Measurements from ENCODE around the gene DOCK2. TPM values are rescaled to one million over a fixed set of nuclear protein-coding genes. Genes with fewer than 3 reads are reported as not detected.

The DOCK2 gene
- polyA plus RNA-seq, 1 of the 3 experiments (the other 2 are of a cell fraction): 3.8 TPM

DNA sequence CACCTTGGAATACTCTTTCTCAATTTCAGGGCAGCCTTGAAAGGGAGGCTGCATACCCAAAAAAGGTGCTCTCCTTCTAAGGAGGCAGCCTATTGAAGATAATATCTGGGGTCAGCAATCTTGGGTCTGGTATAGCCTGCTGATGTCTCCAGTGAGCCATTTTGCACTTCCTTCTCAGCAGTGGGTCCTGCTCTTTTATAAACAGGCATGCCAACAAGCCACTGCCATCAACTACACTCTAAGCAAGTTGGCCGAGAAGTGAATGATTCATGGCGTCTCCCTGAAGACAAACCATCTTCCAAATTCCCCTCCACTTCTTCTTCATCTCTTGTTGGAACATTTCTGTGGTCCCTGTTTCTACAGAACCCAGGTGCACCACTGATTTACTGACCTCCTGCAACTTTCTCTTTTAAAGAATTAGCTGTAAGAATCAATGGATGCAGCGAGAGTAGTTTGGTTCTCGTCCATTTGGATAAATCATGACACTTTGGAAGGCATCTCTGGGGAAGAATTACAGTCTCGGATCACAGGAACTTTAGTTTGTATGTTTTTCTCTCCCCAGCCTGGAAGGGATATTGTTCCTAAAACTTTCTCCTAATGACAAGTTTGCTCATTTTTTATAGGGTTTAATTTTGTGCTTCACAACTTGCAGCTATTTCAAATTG, 234.9 kb downstream of the DOCK2 start:
- no peak overlapping the region for H3K4me2 ChIP-seq
- H3K27me3 ChIP-seq (ENCODE audit: insufficient read depth): no peaks in the 10 kb centered on the region
- no peaks in the 10 kb centered on the region; a peak in 1 of 4 replicates for H3K4me1 ChIP-seq (ENCODE audit: control insufficient read depth in 1 of 2, insufficient read depth in 2 of 2, low read depth in 1 of 2, low read length in 1 of 2)
- H3K4me3 ChIP-seq (ENCODE audit: low read depth in 2 of 2, low read length in 1 of 2): no peak overlapping the region
- H3K79me2 ChIP-seq (ENCODE audit: insufficient read depth): no peaks in the 10 kb centered on the region
- no peaks in the 10 kb centered on the region for H3F3A ChIP-seq (replicated peaks; ENCODE audit: insufficient read depth)
- no peak overlapping the region for H3K9ac ChIP-seq
- H4K20me1 ChIP-seq (ENCODE audit: insufficient read depth): no peaks in the 10 kb centered on the region
- 94% methylated on average over 5 of the region's 5 CpGs for WGBS (ENCODE audit: low lambda C conversion rate)
- CTCF ChIA-PET: no interaction called here
- H3K36me3 ChIP-seq (replicated peaks in 1 of 2; ENCODE audit: control insufficient read depth in 1 of 2, insufficient read depth in 2 of 2, low read length in 1 of 2): peaks cover 0 to 22% of the 10 kb centered on the region in 2 experiments
- no peak overlapping the region for H2AFZ ChIP-seq (ENCODE audit: low read depth)
- TF ChIP-seq, protein P1, sequence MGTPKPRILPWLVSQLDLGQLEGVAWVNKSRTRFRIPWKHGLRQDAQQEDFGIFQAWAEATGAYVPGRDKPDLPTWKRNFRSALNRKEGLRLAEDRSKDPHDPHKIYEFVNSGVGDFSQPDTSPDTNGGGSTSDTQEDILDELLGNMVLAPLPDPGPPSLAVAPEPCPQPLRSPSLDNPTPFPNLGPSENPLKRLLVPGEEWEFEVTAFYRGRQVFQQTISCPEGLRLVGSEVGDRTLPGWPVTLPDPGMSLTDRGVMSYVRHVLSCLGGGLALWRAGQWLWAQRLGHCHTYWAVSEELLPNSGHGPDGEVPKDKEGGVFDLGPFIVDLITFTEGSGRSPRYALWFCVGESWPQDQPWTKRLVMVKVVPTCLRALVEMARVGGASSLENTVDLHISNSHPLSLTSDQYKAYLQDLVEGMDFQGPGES (IDR thresholded peaks at IDR 0.05; ENCODE audit: low read depth, low read length): no peak
- TF ChIP-seq FOSL2 (IDR thresholded peaks at IDR 0.05; ENCODE audit: borderline replicate concordance, low read depth) (no peak), SMC3 (IDR thresholded peaks at IDR 0.05; ENCODE audit: low read depth, low read length) (no peak), FOXJ3 (CRISPR knock-in tag; IDR thresholded peaks at IDR 0.05) (no peak), RXRA (IDR thresholded peaks at IDR 0.05; ENCODE audit: borderline replicate concordance, low read depth) (no peak), GABPA (IDR thresholded peaks at IDR 0.05; ENCODE audit: low read depth) (no peak), CHD2 (IDR thresholded peaks at IDR 0.05; ENCODE audit: low read length, partially characterized antibody) (no peak), POLR2AphosphoS5 (IDR thresholded peaks at IDR 0.05; ENCODE audit: low read depth, low read length) (no peak), EP300 (IDR thresholded peaks at IDR 0.05; ENCODE audit: borderline replicate concordance in 1 of 2, low read depth in 1 of 2, low read length in 1 of 2) (no peak), ELF1 (IDR thresholded peaks at IDR 0.05) (no peak), RFX5 (IDR thresholded peaks at IDR 0.05; ENCODE audit: low read length) (no peak), EZH2phosphoT487 (IDR thresholded peaks at IDR 0.05; ENCODE audit: borderline replicate concordance, low read depth) (no peak), NRF1 (IDR thresholded peaks at IDR 0.05; ENCODE audit: low read depth, low read length) (no peak), RAD21 (IDR thresholded peaks at IDR 0.05; ENCODE audit: low read length) (no peak)
- TF ChIP-seq, protein P2, sequence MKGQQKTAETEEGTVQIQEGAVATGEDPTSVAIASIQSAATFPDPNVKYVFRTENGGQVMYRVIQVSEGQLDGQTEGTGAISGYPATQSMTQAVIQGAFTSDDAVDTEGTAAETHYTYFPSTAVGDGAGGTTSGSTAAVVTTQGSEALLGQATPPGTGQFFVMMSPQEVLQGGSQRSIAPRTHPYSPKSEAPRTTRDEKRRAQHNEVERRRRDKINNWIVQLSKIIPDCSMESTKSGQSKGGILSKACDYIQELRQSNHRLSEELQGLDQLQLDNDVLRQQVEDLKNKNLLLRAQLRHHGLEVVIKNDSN (IDR thresholded peaks at IDR 0.05; ENCODE audit: borderline replicate concordance, low read depth): no peak
- TF ChIP-seq, protein P3, sequence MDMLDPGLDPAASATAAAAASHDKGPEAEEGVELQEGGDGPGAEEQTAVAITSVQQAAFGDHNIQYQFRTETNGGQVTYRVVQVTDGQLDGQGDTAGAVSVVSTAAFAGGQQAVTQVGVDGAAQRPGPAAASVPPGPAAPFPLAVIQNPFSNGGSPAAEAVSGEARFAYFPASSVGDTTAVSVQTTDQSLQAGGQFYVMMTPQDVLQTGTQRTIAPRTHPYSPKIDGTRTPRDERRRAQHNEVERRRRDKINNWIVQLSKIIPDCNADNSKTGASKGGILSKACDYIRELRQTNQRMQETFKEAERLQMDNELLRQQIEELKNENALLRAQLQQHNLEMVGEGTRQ (IDR thresholded peaks at IDR 0.05; ENCODE audit: borderline replicate concordance, low read depth, low read length): no peak
- TF ChIP-seq, protein P4, sequence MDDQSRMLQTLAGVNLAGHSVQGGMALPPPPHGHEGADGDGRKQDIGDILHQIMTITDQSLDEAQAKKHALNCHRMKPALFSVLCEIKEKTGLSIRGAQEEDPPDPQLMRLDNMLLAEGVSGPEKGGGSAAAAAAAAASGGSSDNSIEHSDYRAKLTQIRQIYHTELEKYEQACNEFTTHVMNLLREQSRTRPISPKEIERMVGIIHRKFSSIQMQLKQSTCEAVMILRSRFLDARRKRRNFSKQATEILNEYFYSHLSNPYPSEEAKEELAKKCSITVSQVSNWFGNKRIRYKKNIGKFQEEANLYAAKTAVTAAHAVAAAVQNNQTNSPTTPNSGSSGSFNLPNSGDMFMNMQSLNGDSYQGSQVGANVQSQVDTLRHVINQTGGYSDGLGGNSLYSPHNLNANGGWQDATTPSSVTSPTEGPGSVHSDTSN (IDR thresholded peaks at IDR 0.05): no peak
- no peaks in the 10 kb centered on the region for H3K9me2 ChIP-seq
- POLR2A ChIA-PET: no interaction called here
- no peaks in the 10 kb centered on the region for H3K9me3 ChIP-seq
- no peak for DNase-seq
- no peak overlapping the region for H3K27ac ChIP-seq (ENCODE audit: low read depth in 2 of 2, low read length in 1 of 2)

Data from SK-N-SH (cell line).